ENCODE measurements around the gene OLFML2A. TPM values are rescaled to one million over a fixed set of nuclear protein-coding genes. Genes with fewer than 3 reads are reported as not detected.

OLFML2A gene
- total RNA-seq, 6 experiments from 2014 or later = 0.12 to 0.74 (median 0.40) TPM

DNA sequence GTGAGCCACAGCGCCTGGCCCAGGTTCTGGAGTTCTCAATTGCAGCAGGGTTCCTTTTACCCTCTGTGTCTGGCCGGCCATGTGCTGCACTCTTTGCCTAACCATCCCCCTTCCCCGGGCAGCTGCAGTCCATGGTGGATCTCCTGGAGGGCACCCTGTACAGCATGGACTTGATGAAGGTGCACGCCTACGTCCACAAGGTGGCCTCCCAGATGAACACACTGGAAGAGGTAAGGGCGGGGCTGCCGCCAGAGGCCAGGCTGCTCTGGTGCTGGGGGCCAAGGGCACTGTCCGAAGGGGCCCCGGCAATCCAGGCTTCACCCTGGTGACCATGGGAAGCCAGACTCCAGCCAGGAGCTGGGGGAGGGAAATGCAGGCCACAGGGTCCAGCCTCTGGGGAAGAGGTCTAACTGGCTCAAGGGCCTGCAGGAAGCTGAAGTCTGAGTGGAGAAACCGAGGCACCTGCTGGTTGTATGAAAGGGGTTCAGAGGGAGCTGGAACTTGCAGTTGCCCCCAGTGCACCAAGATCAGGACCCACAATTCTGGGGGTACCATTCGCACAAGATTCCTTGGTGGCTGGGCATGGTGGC, 18.1 kb downstream of the OLFML2A start:
- Histone ChIP-seq H3K4me3 (no peak overlapping the region), H3K27ac (no peak overlapping the region), H3K4me1 (no peaks in the 10 kb centered on the region), H3K36me3 (no peaks in the 10 kb centered on the region), H3K9me3 (no peaks in the 10 kb centered on the region), H3K27me3 (no peaks in the 10 kb centered on the region)
- WGBS (ENCODE audit: insufficient coverage, low coverage, low lambda C conversion rate, missing lambda C conversion rate) = no CpG with 5 or more reads among the region's 11 CpGs
- intact Hi-C loops (cut with DNase I) = no loop called here
- TF ChIP-seq, protein P1, sequence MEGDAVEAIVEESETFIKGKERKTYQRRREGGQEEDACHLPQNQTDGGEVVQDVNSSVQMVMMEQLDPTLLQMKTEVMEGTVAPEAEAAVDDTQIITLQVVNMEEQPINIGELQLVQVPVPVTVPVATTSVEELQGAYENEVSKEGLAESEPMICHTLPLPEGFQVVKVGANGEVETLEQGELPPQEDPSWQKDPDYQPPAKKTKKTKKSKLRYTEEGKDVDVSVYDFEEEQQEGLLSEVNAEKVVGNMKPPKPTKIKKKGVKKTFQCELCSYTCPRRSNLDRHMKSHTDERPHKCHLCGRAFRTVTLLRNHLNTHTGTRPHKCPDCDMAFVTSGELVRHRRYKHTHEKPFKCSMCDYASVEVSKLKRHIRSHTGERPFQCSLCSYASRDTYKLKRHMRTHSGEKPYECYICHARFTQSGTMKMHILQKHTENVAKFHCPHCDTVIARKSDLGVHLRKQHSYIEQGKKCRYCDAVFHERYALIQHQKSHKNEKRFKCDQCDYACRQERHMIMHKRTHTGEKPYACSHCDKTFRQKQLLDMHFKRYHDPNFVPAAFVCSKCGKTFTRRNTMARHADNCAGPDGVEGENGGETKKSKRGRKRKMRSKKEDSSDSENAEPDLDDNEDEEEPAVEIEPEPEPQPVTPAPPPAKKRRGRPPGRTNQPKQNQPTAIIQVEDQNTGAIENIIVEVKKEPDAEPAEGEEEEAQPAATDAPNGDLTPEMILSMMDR (IDR thresholded peaks at IDR 0.05) = no peak
- TF ChIP-seq POLR2A (IDR thresholded peaks at IDR 0.05) = no peak
- ATAC-seq (peak; percentile 30 to 67 (median 46)), DNase-seq (no peak)

DNA sequence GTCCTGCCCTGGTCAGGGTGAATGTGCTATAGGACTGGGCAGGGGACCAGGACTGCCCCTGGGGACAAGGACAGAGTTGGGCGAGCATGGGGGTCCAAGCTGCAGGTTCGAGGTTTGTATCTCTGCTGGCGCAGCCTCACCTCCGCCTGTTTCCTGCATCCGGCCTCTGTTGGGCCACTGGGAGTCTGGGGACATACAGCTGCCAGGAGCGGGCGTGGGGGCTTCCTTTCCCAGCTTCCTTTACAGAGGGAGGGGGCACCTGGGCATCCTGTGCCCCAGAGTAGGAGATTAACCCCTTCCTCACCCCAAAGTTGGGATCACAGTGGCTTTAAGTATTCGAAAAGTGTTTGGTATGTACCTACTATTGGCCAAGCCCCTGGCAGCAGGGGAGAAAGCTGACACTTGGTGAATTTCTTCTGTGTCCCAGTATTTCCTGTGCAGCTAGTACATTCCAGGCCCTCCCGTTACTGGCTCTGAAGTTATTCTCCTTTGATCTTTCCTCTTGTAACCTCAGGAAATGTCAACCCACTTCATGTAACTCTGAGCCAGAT, 19.0 kb downstream of the OLFML2A start:
- H3K4me1 ChIP-seq = no peaks in the 10 kb centered on the region
- H3K4me3 ChIP-seq = no peak overlapping the region
- TF ChIP-seq, protein P1 (IDR thresholded peaks at IDR 0.05) = no peak
- TF ChIP-seq POLR2A (IDR thresholded peaks at IDR 0.05) = no peak
- no peak overlapping the region for H3K27ac ChIP-seq
- H3K27me3 ChIP-seq = no peaks in the 10 kb centered on the region
- 63% methylated on average over 2 of the region's 9 CpGs for WGBS (ENCODE audit: insufficient coverage, low coverage, low lambda C conversion rate, missing lambda C conversion rate)
- DNase-seq (no peak), ATAC-seq (peak; percentile 15 to 37 (median 27))
- H3K9me3 ChIP-seq = no peaks in the 10 kb centered on the region
- no peaks in the 10 kb centered on the region for H3K36me3 ChIP-seq
- intact Hi-C loops (cut with DNase I) = no loop called here

DNA sequence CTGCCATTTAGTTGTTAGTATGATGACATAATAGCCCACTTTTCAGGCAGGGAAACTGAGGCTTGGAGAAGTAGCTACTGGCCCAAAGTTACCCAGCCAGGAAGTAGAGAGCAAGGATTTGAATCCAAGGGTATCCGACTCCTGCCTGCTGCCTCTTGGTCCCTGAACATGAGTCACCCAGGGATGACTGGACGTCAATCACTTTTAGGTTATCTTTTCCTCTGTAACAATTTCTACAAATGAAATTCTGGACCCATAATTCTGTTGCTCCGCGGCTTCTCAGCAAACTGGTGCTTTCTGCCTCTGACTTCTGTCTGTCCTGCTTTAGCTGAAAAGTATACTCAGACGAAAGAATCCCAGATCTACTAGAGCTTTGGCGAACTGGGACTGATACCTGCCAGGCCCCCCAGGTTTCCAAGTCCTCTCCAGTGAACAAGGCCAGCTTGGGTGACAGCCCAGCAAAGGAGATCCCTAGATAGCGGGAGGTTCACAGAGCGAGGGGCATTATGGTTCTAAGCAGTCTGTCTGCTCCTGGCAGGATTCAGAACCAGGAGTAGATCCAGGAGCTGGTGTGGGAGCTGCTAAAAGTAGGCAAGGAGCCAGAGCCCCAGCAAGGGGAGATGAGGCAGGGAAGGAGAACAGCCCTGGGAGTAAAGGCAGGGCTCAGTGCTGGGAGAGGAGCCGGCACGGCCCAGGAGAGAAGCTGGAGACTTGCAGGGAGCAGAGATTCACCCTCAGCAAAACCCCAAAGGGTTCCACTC, 20.6 kb downstream of the OLFML2A start:
- no peaks in the 10 kb centered on the region for H3K27me3 ChIP-seq
- no peak for DNase-seq
- TF ChIP-seq, protein P1 (IDR thresholded peaks at IDR 0.05) = no peak
- no peak for TF ChIP-seq POLR2A (IDR thresholded peaks at IDR 0.05)
- intact Hi-C loops (cut with DNase I) = no loop called here
- 77% methylated on average over 8 of the region's 10 CpGs for WGBS (ENCODE audit: insufficient coverage, low coverage, low lambda C conversion rate, missing lambda C conversion rate)
- H3K27ac ChIP-seq = no peak overlapping the region
- H3K4me3 ChIP-seq = no peak overlapping the region
- no peak for ATAC-seq
- no peaks in the 10 kb centered on the region for H3K36me3 ChIP-seq
- no peaks in the 10 kb centered on the region for H3K4me1 ChIP-seq
- no peaks in the 10 kb centered on the region for H3K9me3 ChIP-seq

- Histone ChIP-seq H3K27me3 (no peaks in the 10 kb centered on the region), H3K9me3 (no peaks in the 10 kb centered on the region), H3K4me3 (no peak overlapping the region), H3K36me3 (no peaks in the 10 kb centered on the region), H3K27ac (no peak overlapping the region), H3K4me1 (no peaks in the 10 kb centered on the region)
- TF ChIP-seq, protein P1 (IDR thresholded peaks at IDR 0.05) = no peak
- no peak for TF ChIP-seq POLR2A (IDR thresholded peaks at IDR 0.05)
- intact Hi-C loops (cut with DNase I) = no loop called here
- WGBS (ENCODE audit: insufficient coverage, low coverage, low lambda C conversion rate, missing lambda C conversion rate) = 39% methylated on average over 2 of the region's 13 CpGs
- DNase-seq (no peak), ATAC-seq (no peak)
These were observed 22.5 kb downstream of the OLFML2A start for GRCh38 chr9:124799274-124800006.
